Skeletal muscle tissue (tissue), 4 donors: ENCODE measurements around the gene KRT71. TPM values are rescaled to one million over a fixed set of nuclear protein-coding genes. Genes with fewer than 3 reads are reported as not detected.

Experiments
- H3K27ac ChIP-seq: one replicate; pipeline ENCODE4 v1.7.0; 2013; ENCODE audit warnings: mild to moderate bottlenecking, low read depth, low read length, inconsistent platforms
- H3K27me3 ChIP-seq, 3 donors: one replicate each; pipeline ENCODE4 v1.7.0; 2013; ENCODE audit warnings: low read length in 3 of 3; ENCODE audit not compliant: control insufficient read depth in 3 of 3, insufficient read depth in 3 of 3
- H3K36me3 ChIP-seq, 3 donors: one replicate each; pipeline ENCODE4 v1.7.0; 2013; ENCODE audit warnings: low read length in 3 of 3; ENCODE audit not compliant: control insufficient read depth in 3 of 3, insufficient read depth in 3 of 3
- H3K4me1 ChIP-seq, 3 donors: one replicate each; pipeline ENCODE4 v1.7.0; 2013; ENCODE audit warnings: low read length in 3 of 3, mild to moderate bottlenecking in 3 of 3; ENCODE audit not compliant: control insufficient read depth in 3 of 3, insufficient read depth in 3 of 3
- H3K4me3 ChIP-seq, 3 donors: one replicate each; pipeline ENCODE4 v1.7.0; 2013; ENCODE audit warnings: low read length in 3 of 3
- H3K9ac ChIP-seq, 3 donors: one replicate each; pipeline ENCODE4 v1.7.0; 2013; ENCODE audit warnings: low read length in 3 of 3, mild to moderate bottlenecking in 3 of 3, moderate library complexity in 2 of 3, low read depth in 1 of 3
- H3K9me3 ChIP-seq, 3 donors: one replicate each; pipeline ENCODE4 v1.7.0; 2013; ENCODE audit warnings: low read length in 3 of 3; ENCODE audit not compliant: control insufficient read depth in 3 of 3
- total RNA-seq: library from RNA; depleted of rRNA; stranded (reverse); fragments of >200 nt; gene quantifications from one replicate; pipeline ENCODE4 v1.2.3, GENCODE V29; 2014
- donor health status: Osteomylitis.

KRT71 gene
- total RNA-seq, 1 donor from 2014 or later = not detected

GRCh38 chr12:52519387-52519703 lies 33.6 kb downstream of the KRT71 start:
- Histone ChIP-seq H3K4me1 (peaks cover 0 to 4% (median 2%) of the 10 kb centered on the region in 3 donors), H3K4me3 (no peak overlapping the region), H3K9ac (no peak overlapping the region), H3K27ac (no peak overlapping the region), H3K36me3 (no peaks in the 10 kb centered on the region), H3K27me3 (peaks cover 5 to 8% (median 5%) of the 10 kb centered on the region in 3 donors), H3K9me3 (no peaks in the 10 kb centered on the region)

GRCh38 chr12:52518574-52519386 lies 34.2 kb downstream of the KRT71 start:
- Histone ChIP-seq H3K9me3 (no peaks in the 10 kb centered on the region), H3K9ac (no peak overlapping the region), H3K27ac (no peak overlapping the region), H3K4me3 (no peak overlapping the region), H3K36me3 (no peaks in the 10 kb centered on the region), H3K27me3 (peaks cover 5 to 8% (median 5%) of the 10 kb centered on the region in 3 donors), H3K4me1 (peaks cover 0 to 4% (median 2%) of the 10 kb centered on the region in 3 donors)

- no peaks in the 10 kb centered on the region for H3K9me3 ChIP-seq
- H3K27me3 ChIP-seq = peaks cover 5 to 8% (median 5%) of the 10 kb centered on the region in 3 donors
- H3K4me3 ChIP-seq = no peak overlapping the region
Measured at GRCh38 chr12:52517888-52518287, 35.1 kb downstream of the KRT71 start.

GRCh38 chr12:52517005-52517835 lies 35.7 kb downstream of the KRT71 start:
- Histone ChIP-seq H3K9ac (no peak overlapping the region), H3K27ac (no peak overlapping the region), H3K4me1 (peaks cover 0 to 2% (median under 1%) of the 10 kb centered on the region in 3 donors), H3K4me3 (no peak overlapping the region), H3K27me3 (peaks cover 5 to 8% (median 5%) of the 10 kb centered on the region in 3 donors), H3K36me3 (no peaks in the 10 kb centered on the region), H3K9me3 (no peaks in the 10 kb centered on the region)

More at GRCh38 chr12:52517888-52518287, 35.1 kb downstream of the KRT71 start:
- no peak overlapping the region for H3K9ac ChIP-seq
- peaks cover 0 to 4% (median 2%) of the 10 kb centered on the region in 3 donors for H3K4me1 ChIP-seq
- H3K27ac ChIP-seq = no peak overlapping the region
- H3K36me3 ChIP-seq = no peaks in the 10 kb centered on the region

GRCh38 chr12:52515927-52516831 lies 36.8 kb downstream of the KRT71 start:
- Histone ChIP-seq H3K9me3 (peaks cover 0 to 3% (median 0%) of the 10 kb centered on the region in 3 donors), H3K4me1 (peaks cover 0 to under 1% (median 0%) of the 10 kb centered on the region in 3 donors), H3K27me3 (peaks cover 5 to 13% (median 8%) of the 10 kb centered on the region in 3 donors), H3K4me3 (no peak overlapping the region), H3K9ac (no peak overlapping the region), H3K27ac (no peak overlapping the region), H3K36me3 (no peaks in the 10 kb centered on the region)

GRCh38 chr12:52515319-52515646 lies 37.7 kb downstream of the KRT71 start:
- H3K9ac ChIP-seq = no peak overlapping the region
- no peak overlapping the region for H3K27ac ChIP-seq
- H3K4me3 ChIP-seq = no peak overlapping the region
- H3K27me3 ChIP-seq = peaks cover 5 to 13% (median 8%) of the 10 kb centered on the region in 3 donors
- peaks cover 0 to 3% (median 0%) of the 10 kb centered on the region in 3 donors for H3K9me3 ChIP-seq
- H3K4me1 ChIP-seq = no peaks in the 10 kb centered on the region
- no peaks in the 10 kb centered on the region for H3K36me3 ChIP-seq

- Histone ChIP-seq H3K9me3 (peaks cover 0 to 3% (median 0%) of the 10 kb centered on the region in 3 donors), H3K36me3 (no peaks in the 10 kb centered on the region), H3K27me3 (peaks cover 5 to 8% (median 8%) of the 10 kb centered on the region in 3 donors), H3K4me1 (no peaks in the 10 kb centered on the region), H3K27ac (no peak overlapping the region), H3K4me3 (no peak overlapping the region), H3K9ac (no peak overlapping the region)
Measured at GRCh38 chr12:52514471-52515318, 38.2 kb downstream of the KRT71 start.

GRCh38 chr12:52513736-52514135 lies 39.2 kb downstream of the KRT71 start:
- peaks cover 2 to 8% (median 8%) of the 10 kb centered on the region in 3 donors for H3K27me3 ChIP-seq
- H3K4me1 ChIP-seq = no peaks in the 10 kb centered on the region
- peaks cover 0 to 3% (median 0%) of the 10 kb centered on the region in 3 donors for H3K9me3 ChIP-seq
- no peak overlapping the region for H3K27ac ChIP-seq
- no peak overlapping the region for H3K9ac ChIP-seq
- H3K36me3 ChIP-seq = no peaks in the 10 kb centered on the region
- no peak overlapping the region for H3K4me3 ChIP-seq

GRCh38 chr12:52508211-52508610 lies 44.7 kb downstream of the KRT71 start:
- Histone ChIP-seq H3K9ac (no peak overlapping the region), H3K4me3 (no peak overlapping the region), H3K4me1 (no peaks in the 10 kb centered on the region), H3K36me3 (no peaks in the 10 kb centered on the region), H3K9me3 (peaks cover 0 to 3% (median 0%) of the 10 kb centered on the region in 3 donors), H3K27me3 (peaks cover 0 to 6% (median 6%) of the 10 kb centered on the region in 3 donors), H3K27ac (no peak overlapping the region)
